ENCODE results near the gene CHRD. TPM values are rescaled to one million over a fixed set of nuclear protein-coding genes. Genes with fewer than 3 reads are reported as not detected.

CHRD gene
- total RNA-seq, 1 donor from 2014 or later, result 31.3 TPM

- no peak for DNase-seq
Measured at GRCh38 chr3:184346480-184347190, 33.2 kb upstream of the CHRD start.

- peak; percentile 80 for DNase-seq
Measured at GRCh38 chr3:184347321-184348056, 32.4 kb upstream of the CHRD start.

GRCh38 chr3:184348057-184348382 lies 31.8 kb upstream of the CHRD start:
- no peak for DNase-seq

- DNase-seq, result no peak
Measured at GRCh38 chr3:184349563-184350470, 30.0 kb upstream of the CHRD start.

GRCh38 chr3:184350618-184351017 lies 29.2 kb upstream of the CHRD start:
- no peak for DNase-seq

GRCh38 chr3:184351511-184352148 lies 28.2 kb upstream of the CHRD start:
- no peak for DNase-seq

GRCh38 chr3:184352149-184352785 lies 27.6 kb upstream of the CHRD start:
- no peak for DNase-seq

- no peak for DNase-seq
Measured at GRCh38 chr3:184352897-184353545, 26.8 kb upstream of the CHRD start.

GRCh38 chr3:184353546-184353941 lies 26.3 kb upstream of the CHRD start:
- DNase-seq, result no peak

GRCh38 chr3:184354121-184354728 lies 25.6 kb upstream of the CHRD start:
- no peak for DNase-seq

GRCh38 chr3:184354754-184355153 lies 25.1 kb upstream of the CHRD start:
- no peak for DNase-seq

GRCh38 chr3:184355261-184356040 lies 24.4 kb upstream of the CHRD start:
- DNase-seq, result no peak

- DNase-seq, result no peak
Measured at GRCh38 chr3:184357248-184358123, 22.4 kb upstream of the CHRD start.

GRCh38 chr3:184358124-184358767 lies 21.6 kb upstream of the CHRD start:
- DNase-seq, result no peak

GRCh38 chr3:184358921-184359350 lies 20.9 kb upstream of the CHRD start:
- DNase-seq, result no peak

GRCh38 chr3:184359610-184360009 lies 20.2 kb upstream of the CHRD start:
- DNase-seq, result no peak

GRCh38 chr3:184360070-184360928 lies 19.6 kb upstream of the CHRD start:
- no peak for DNase-seq
